Hepatocyte (in vitro differentiated cells): ENCODE results near the gene MRPL48.

ENCODE experiments used
- EZH2 ChIP-seq: fragments of 200-600 bp; sonication (generic); IDR thresholded peaks from 2 replicates; pipeline ENCODE4 v1.6.1; 2016; ENCODE audit warnings: antibody characterized with exemption, mild to moderate bottlenecking, borderline replicate concordance
- EZH2phosphoT487 ChIP-seq: fragments of 200-600 bp; sonication (generic); IDR thresholded peaks from one replicate; pipeline ENCODE4 v1.6.1; 2018; ENCODE audit warnings: antibody characterized with exemption, mild to moderate bottlenecking, low read depth, moderate library complexity; ENCODE audit not compliant: unreplicated experiment, severe bottlenecking
- TF ChIP-seq, protein P1 (sequence below): fragments of 200-600 bp; sonication (generic); IDR thresholded peaks from 2 replicates; pipeline ENCODE4 v1.5.1; 2016; ENCODE audit warnings: antibody characterized with exemption, mild to moderate bottlenecking; ENCODE audit not compliant: poor library complexity

DNA sequence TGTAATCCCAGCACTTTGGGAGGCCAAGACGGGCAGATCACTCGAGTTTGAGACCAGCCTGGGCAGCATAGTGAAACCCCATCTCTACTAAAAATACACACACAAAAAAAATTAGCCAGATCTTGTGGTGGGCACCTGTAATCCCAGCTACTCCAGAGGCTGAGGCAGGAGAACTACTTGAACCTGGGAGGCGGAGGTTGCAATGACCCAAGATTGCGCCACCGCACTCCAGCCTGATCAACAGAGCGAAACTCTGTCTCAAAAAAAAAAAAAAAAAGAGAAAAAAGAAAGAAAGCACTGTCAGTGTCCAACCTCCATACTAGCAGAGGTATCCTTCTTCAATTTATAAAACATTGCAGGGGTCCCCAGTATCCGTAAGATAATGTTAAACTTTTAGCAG is 44.6 kb upstream of the MRPL48 start:
- TF ChIP-seq EZH2 (no peak), EZH2phosphoT487 (no peak)
- TF ChIP-seq, protein P1, sequence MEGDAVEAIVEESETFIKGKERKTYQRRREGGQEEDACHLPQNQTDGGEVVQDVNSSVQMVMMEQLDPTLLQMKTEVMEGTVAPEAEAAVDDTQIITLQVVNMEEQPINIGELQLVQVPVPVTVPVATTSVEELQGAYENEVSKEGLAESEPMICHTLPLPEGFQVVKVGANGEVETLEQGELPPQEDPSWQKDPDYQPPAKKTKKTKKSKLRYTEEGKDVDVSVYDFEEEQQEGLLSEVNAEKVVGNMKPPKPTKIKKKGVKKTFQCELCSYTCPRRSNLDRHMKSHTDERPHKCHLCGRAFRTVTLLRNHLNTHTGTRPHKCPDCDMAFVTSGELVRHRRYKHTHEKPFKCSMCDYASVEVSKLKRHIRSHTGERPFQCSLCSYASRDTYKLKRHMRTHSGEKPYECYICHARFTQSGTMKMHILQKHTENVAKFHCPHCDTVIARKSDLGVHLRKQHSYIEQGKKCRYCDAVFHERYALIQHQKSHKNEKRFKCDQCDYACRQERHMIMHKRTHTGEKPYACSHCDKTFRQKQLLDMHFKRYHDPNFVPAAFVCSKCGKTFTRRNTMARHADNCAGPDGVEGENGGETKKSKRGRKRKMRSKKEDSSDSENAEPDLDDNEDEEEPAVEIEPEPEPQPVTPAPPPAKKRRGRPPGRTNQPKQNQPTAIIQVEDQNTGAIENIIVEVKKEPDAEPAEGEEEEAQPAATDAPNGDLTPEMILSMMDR: no peak
